Measurements from ENCODE around the gene COPG2. TPM values are rescaled to one million over a fixed set of nuclear protein-coding genes. Genes with fewer than 3 reads are reported as not detected.

Gene COPG2
- total and polyA plus RNA-seq, 2 of the 13 experiments (the other 11 are each of a cell fraction or from before 2014, with no cell fraction given), result 14.1 to 17.7 TPM

GRCh38 chr7:130668258-130669084 is at the start of gene COPG2 (continued):
- 0 out of 4 replicates have a peak, but pooled peaks of 1 of the 2 experiments have one; percentile 8 for TF ChIP-seq HMGXB4 (CRISPR knock-in tag; IDR thresholded peaks at IDR 0.05; ENCODE audit: borderline replicate concordance in 1 of 2, low read depth in 1 of 2)
- no peak for TF ChIP-seq ZMAT5 (CRISPR knock-in tag; IDR thresholded peaks at IDR 0.05; ENCODE audit: borderline replicate concordance, low read depth)
- TF ChIP-seq ZBTB3 (CRISPR knock-in tag; IDR thresholded peaks at IDR 0.05; ENCODE audit: borderline replicate concordance, low read depth), result no peak
- no peak for TF ChIP-seq ZNF589 (CRISPR knock-in tag; conservative IDR thresholded peaks at IDR 0.05)
- no peak for TF ChIP-seq ZBTB2 (CRISPR knock-in tag; IDR thresholded peaks at IDR 0.05; ENCODE audit: low read depth)
- 0 out of 2 replicates have a peak, but pooled peaks have one; percentile 15 for TF ChIP-seq KLF11 (CRISPR knock-in tag; IDR thresholded peaks at IDR 0.05)
- no peak for TF ChIP-seq HNF1B (CRISPR knock-in tag; IDR thresholded peaks at IDR 0.05)
- 0 out of 2 replicates have a peak, but pooled peaks have one; percentile 65 for TF ChIP-seq ZNF678 (CRISPR knock-in tag; IDR thresholded peaks at IDR 0.05)
- TF ChIP-seq PLSCR1 (CRISPR knock-in tag; IDR thresholded peaks at IDR 0.05; ENCODE audit: borderline replicate concordance), result no peak
- no peak for TF ChIP-seq ZNF451 (CRISPR knock-in tag; IDR thresholded peaks at IDR 0.05)
- TF ChIP-seq MYC (CRISPR knock-in tag; IDR thresholded peaks at IDR 0.05; ENCODE audit: borderline replicate concordance), result no peak; the same call in 1 of the 2 replicates
- TF ChIP-seq HES4 (CRISPR knock-in tag; IDR thresholded peaks at IDR 0.05; ENCODE audit: borderline replicate concordance), result no peak; the same call in 1 of the 2 replicates
- TF ChIP-seq DNMT1 (CRISPR knock-in tag; IDR thresholded peaks at IDR 0.05), result no peak
- no peak for TF ChIP-seq ZFP36L2 (CRISPR knock-in tag; IDR thresholded peaks at IDR 0.05)
- TF ChIP-seq MLXIP (CRISPR knock-in tag; IDR thresholded peaks at IDR 0.05; ENCODE audit: borderline replicate concordance), result no peak
- no peak for TF ChIP-seq BCL6 (CRISPR knock-in tag; IDR thresholded peaks at IDR 0.05)
